ENCODE data around the gene TBC1D32. TPM values are rescaled to one million over a fixed set of nuclear protein-coding genes. Genes with fewer than 3 reads are reported as not detected.
"Not testable (repeated sequence)": the region's sequence is repeated elsewhere in the genome, so short reads cannot be mapped to it uniquely, and the experiment has no call there.

Gene TBC1D32
- total RNA-seq (10.3 TPM), polyA plus RNA-seq (3.3 TPM)
- long read RNA-seq, donor 1, result 0 reads
- long read RNA-seq, donor 2, result 0 reads
- long read RNA-seq, donor 3, partial matches to known transcripts, result 0 of 1 reads
- long read RNA-seq, donor 3, other reads (novel, unspliced or antisense), result 0 of 1 reads
- long read RNA-seq, donor 4, partial matches to known transcripts, result 0 of 1 reads
- long read RNA-seq, donor 4, other reads (novel, unspliced or antisense), result 0 of 1 reads
- long read RNA-seq, donor 5, result 0 reads
- long read RNA-seq, donor 6, result 0 reads
- long read RNA-seq, donor 7, partial matches to known transcripts, result 0 of 1 reads
- long read RNA-seq, donor 7, other reads (novel, unspliced or antisense), result 0 of 1 reads
- long read RNA-seq, donor 8, result 0 reads
- long read RNA-seq, donor 9, result 0 reads
- long read RNA-seq, donor 10, result 0 reads

GRCh38 chr6:121334299-121335086, at the start of gene TBC1D32:
TBC1D32 (minus strand) TSS chr6:121334480; CDS start chr6:121334430, 50 bp downstream.
- no peaks in the 10 kb centered on the region for H3K36me3 ChIP-seq (ENCODE audit: control insufficient read depth in 2 of 2, insufficient read depth in 2 of 2, low read length in 1 of 2)
- peaks cover 7 to 14% of the 10 kb centered on the region in 2 donors for H3K4me1 ChIP-seq (ENCODE audit: control insufficient read depth in 2 of 2, insufficient read depth in 2 of 2, low read length in 2 of 2)
- peak within 1 kb of the TSS; percentile 97 to 98 for H3K27ac ChIP-seq (ENCODE audit: low read depth in 1 of 2, low read length in 1 of 2)
- no peaks in the 10 kb centered on the region for H3K27me3 ChIP-seq (ENCODE audit: control insufficient read depth in 2 of 2, insufficient read depth in 1 of 2, low read length in 1 of 2)
- DNase-seq (ENCODE audit: low read depth in 6 of 9, low spot score in 9 of 9), result peak; percentile 70 to 92 (median 83)
- H3K9me3 ChIP-seq (ENCODE audit: control insufficient read depth in 2 of 2, insufficient read depth in 1 of 2, low read length in 1 of 2), result no peaks in the 10 kb centered on the region
- WGBS, result under 1% methylated on average over 52 of the region's 52 CpGs
- H3K4me3 ChIP-seq (ENCODE audit: low read length in 2 of 2), result peak within 1 kb of the TSS; percentile 63 to 89

- H3K36me3 ChIP-seq (ENCODE audit: control insufficient read depth in 2 of 2, insufficient read depth in 2 of 2, low read length in 1 of 2), result no peaks in the 10 kb centered on the region
- WGBS, result 55% methylated on average over 2 of the region's 2 CpGs
- no peaks in the 10 kb centered on the region for H3K27me3 ChIP-seq (ENCODE audit: control insufficient read depth in 2 of 2, insufficient read depth in 1 of 2, low read length in 1 of 2)
- H3K9me3 ChIP-seq (ENCODE audit: control insufficient read depth in 2 of 2, insufficient read depth in 1 of 2, low read length in 1 of 2), result no peaks in the 10 kb centered on the region
- H3K4me1 ChIP-seq (ENCODE audit: control insufficient read depth in 2 of 2, insufficient read depth in 2 of 2, low read length in 2 of 2), result no peaks in the 10 kb centered on the region
- no peak overlapping the region for H3K4me3 ChIP-seq (ENCODE audit: low read length in 2 of 2)
- no peak for DNase-seq (ENCODE audit: low read depth in 6 of 9, low spot score in 9 of 9)
- H3K27ac ChIP-seq (ENCODE audit: low read depth in 1 of 2, low read length in 1 of 2), result no peak overlapping the region
These were observed 49.2 kb upstream of the TBC1D32 start for GRCh38 chr6:121383478-121383877.

- DNase-seq (ENCODE audit: low read depth in 6 of 9, low spot score in 9 of 9), result no peak
- no peaks in the 10 kb centered on the region for H3K27me3 ChIP-seq (ENCODE audit: control insufficient read depth in 2 of 2, insufficient read depth in 1 of 2, low read length in 1 of 2)
- H3K4me3 ChIP-seq (ENCODE audit: low read length in 2 of 2), result no peak overlapping the region
- H3K9me3 ChIP-seq (ENCODE audit: control insufficient read depth in 2 of 2, insufficient read depth in 1 of 2, low read length in 1 of 2), result no peaks in the 10 kb centered on the region
- WGBS, result 95% methylated on average over 3 of the region's 3 CpGs
- no peak overlapping the region for H3K27ac ChIP-seq (ENCODE audit: low read depth in 1 of 2, low read length in 1 of 2)
- H3K36me3 ChIP-seq (ENCODE audit: control insufficient read depth in 2 of 2, insufficient read depth in 2 of 2, low read length in 1 of 2), result no peaks in the 10 kb centered on the region
- no peaks in the 10 kb centered on the region for H3K4me1 ChIP-seq (ENCODE audit: control insufficient read depth in 2 of 2, insufficient read depth in 2 of 2, low read length in 2 of 2)
These were observed 48.3 kb upstream of the TBC1D32 start for GRCh38 chr6:121382467-121383121.

- H3K9me3 ChIP-seq (ENCODE audit: control insufficient read depth in 2 of 2, insufficient read depth in 1 of 2, low read length in 1 of 2), result no peaks in the 10 kb centered on the region
- no peaks in the 10 kb centered on the region for H3K27me3 ChIP-seq (ENCODE audit: control insufficient read depth in 2 of 2, insufficient read depth in 1 of 2, low read length in 1 of 2)
- no peak for DNase-seq (ENCODE audit: low read depth in 6 of 9, low spot score in 9 of 9)
- no peaks in the 10 kb centered on the region for H3K36me3 ChIP-seq (ENCODE audit: control insufficient read depth in 2 of 2, insufficient read depth in 2 of 2, low read length in 1 of 2)
- 96% methylated on average over 4 of the region's 4 CpGs for WGBS
- H3K4me3 ChIP-seq (ENCODE audit: low read length in 2 of 2), result no peak overlapping the region
- no peaks in the 10 kb centered on the region for H3K4me1 ChIP-seq (ENCODE audit: control insufficient read depth in 2 of 2, insufficient read depth in 2 of 2, low read length in 2 of 2)
- no peak overlapping the region for H3K27ac ChIP-seq (ENCODE audit: low read depth in 1 of 2, low read length in 1 of 2)
These were observed 42.1 kb upstream of the TBC1D32 start for GRCh38 chr6:121376411-121376810.

- H3K27me3 ChIP-seq (ENCODE audit: control insufficient read depth in 2 of 2, insufficient read depth in 1 of 2, low read length in 1 of 2); H3K4me3 ChIP-seq (ENCODE audit: low read length in 2 of 2); H3K27ac ChIP-seq (ENCODE audit: low read depth in 1 of 2, low read length in 1 of 2); H3K4me1 ChIP-seq (ENCODE audit: control insufficient read depth in 2 of 2, insufficient read depth in 2 of 2, low read length in 2 of 2); H3K36me3 ChIP-seq (ENCODE audit: control insufficient read depth in 2 of 2, insufficient read depth in 2 of 2, low read length in 1 of 2); DNase-seq (ENCODE audit: low read depth in 6 of 9, low spot score in 9 of 9); H3K9me3 ChIP-seq (ENCODE audit: control insufficient read depth in 2 of 2, insufficient read depth in 1 of 2, low read length in 1 of 2): not testable (repeated sequence)
- WGBS, result 97% methylated on average over 1 of the region's 1 CpG
These were observed 39.9 kb upstream of the TBC1D32 start for GRCh38 chr6:121374219-121374618.

GRCh38 chr6:121365536-121366521, 31.5 kb upstream of the TBC1D32 start:
- H3K9me3 ChIP-seq (ENCODE audit: control insufficient read depth in 2 of 2, insufficient read depth in 1 of 2, low read length in 1 of 2), result no peaks in the 10 kb centered on the region

GRCh38 chr6:121356575-121356974, 22.3 kb upstream of the TBC1D32 start:
- WGBS, result 92% methylated on average over 1 of the region's 1 CpG
- no peaks in the 10 kb centered on the region for H3K27me3 ChIP-seq (ENCODE audit: control insufficient read depth in 2 of 2, insufficient read depth in 1 of 2, low read length in 1 of 2)
- no peaks in the 10 kb centered on the region for H3K9me3 ChIP-seq (ENCODE audit: control insufficient read depth in 2 of 2, insufficient read depth in 1 of 2, low read length in 1 of 2)
- no peaks in the 10 kb centered on the region for H3K36me3 ChIP-seq (ENCODE audit: control insufficient read depth in 2 of 2, insufficient read depth in 2 of 2, low read length in 1 of 2)
- no peak overlapping the region for H3K4me3 ChIP-seq (ENCODE audit: low read length in 2 of 2)
- DNase-seq (ENCODE audit: low read depth in 6 of 9, low spot score in 9 of 9), result no peak
- H3K27ac ChIP-seq (ENCODE audit: low read depth in 1 of 2, low read length in 1 of 2), result no peak overlapping the region
- H3K4me1 ChIP-seq (ENCODE audit: control insufficient read depth in 2 of 2, insufficient read depth in 2 of 2, low read length in 2 of 2), result no peaks in the 10 kb centered on the region

More at GRCh38 chr6:121365536-121366521, 31.5 kb upstream of the TBC1D32 start:
- DNase-seq (ENCODE audit: low read depth in 6 of 9, low spot score in 9 of 9), result no peak
- H3K27me3 ChIP-seq (ENCODE audit: control insufficient read depth in 2 of 2, insufficient read depth in 1 of 2, low read length in 1 of 2), result no peaks in the 10 kb centered on the region
- H3K4me3 ChIP-seq (ENCODE audit: low read length in 2 of 2), result no peak overlapping the region
- WGBS, result 87% methylated on average over 8 of the region's 8 CpGs
- no peaks in the 10 kb centered on the region for H3K4me1 ChIP-seq (ENCODE audit: control insufficient read depth in 2 of 2, insufficient read depth in 2 of 2, low read length in 2 of 2)
- H3K36me3 ChIP-seq (ENCODE audit: control insufficient read depth in 2 of 2, insufficient read depth in 2 of 2, low read length in 1 of 2), result no peaks in the 10 kb centered on the region
- no peak overlapping the region for H3K27ac ChIP-seq (ENCODE audit: low read depth in 1 of 2, low read length in 1 of 2)

- no peaks in the 10 kb centered on the region for H3K27me3 ChIP-seq (ENCODE audit: control insufficient read depth in 2 of 2, insufficient read depth in 1 of 2, low read length in 1 of 2)
- 81% methylated on average over 7 of the region's 7 CpGs for WGBS
- DNase-seq (ENCODE audit: low read depth in 6 of 9, low spot score in 9 of 9), result no peak
- H3K27ac ChIP-seq (ENCODE audit: low read depth in 1 of 2, low read length in 1 of 2), result no peak overlapping the region
- no peaks in the 10 kb centered on the region for H3K4me1 ChIP-seq (ENCODE audit: control insufficient read depth in 2 of 2, insufficient read depth in 2 of 2, low read length in 2 of 2)
- no peak overlapping the region for H3K4me3 ChIP-seq (ENCODE audit: low read length in 2 of 2)
- H3K9me3 ChIP-seq (ENCODE audit: control insufficient read depth in 2 of 2, insufficient read depth in 1 of 2, low read length in 1 of 2), result no peaks in the 10 kb centered on the region
- H3K36me3 ChIP-seq (ENCODE audit: control insufficient read depth in 2 of 2, insufficient read depth in 2 of 2, low read length in 1 of 2), result no peaks in the 10 kb centered on the region
These were observed 20.5 kb upstream of the TBC1D32 start for GRCh38 chr6:121354764-121355163.
